Stimulated activated CD4-positive, alpha-beta T cell treated with anti-CD3 and anti-CD28 coated beads, Interleukin-2, amount 100 ng/mL, for 48 hours (primary cell): ENCODE measurements around the gene MYO3B.

Experiments used
- DNase-seq, 2 donors: peaks; one replicate each; pipeline ENCODE4 v3.0.0-alpha.2; 2020

Gene MYO3B, protein sequence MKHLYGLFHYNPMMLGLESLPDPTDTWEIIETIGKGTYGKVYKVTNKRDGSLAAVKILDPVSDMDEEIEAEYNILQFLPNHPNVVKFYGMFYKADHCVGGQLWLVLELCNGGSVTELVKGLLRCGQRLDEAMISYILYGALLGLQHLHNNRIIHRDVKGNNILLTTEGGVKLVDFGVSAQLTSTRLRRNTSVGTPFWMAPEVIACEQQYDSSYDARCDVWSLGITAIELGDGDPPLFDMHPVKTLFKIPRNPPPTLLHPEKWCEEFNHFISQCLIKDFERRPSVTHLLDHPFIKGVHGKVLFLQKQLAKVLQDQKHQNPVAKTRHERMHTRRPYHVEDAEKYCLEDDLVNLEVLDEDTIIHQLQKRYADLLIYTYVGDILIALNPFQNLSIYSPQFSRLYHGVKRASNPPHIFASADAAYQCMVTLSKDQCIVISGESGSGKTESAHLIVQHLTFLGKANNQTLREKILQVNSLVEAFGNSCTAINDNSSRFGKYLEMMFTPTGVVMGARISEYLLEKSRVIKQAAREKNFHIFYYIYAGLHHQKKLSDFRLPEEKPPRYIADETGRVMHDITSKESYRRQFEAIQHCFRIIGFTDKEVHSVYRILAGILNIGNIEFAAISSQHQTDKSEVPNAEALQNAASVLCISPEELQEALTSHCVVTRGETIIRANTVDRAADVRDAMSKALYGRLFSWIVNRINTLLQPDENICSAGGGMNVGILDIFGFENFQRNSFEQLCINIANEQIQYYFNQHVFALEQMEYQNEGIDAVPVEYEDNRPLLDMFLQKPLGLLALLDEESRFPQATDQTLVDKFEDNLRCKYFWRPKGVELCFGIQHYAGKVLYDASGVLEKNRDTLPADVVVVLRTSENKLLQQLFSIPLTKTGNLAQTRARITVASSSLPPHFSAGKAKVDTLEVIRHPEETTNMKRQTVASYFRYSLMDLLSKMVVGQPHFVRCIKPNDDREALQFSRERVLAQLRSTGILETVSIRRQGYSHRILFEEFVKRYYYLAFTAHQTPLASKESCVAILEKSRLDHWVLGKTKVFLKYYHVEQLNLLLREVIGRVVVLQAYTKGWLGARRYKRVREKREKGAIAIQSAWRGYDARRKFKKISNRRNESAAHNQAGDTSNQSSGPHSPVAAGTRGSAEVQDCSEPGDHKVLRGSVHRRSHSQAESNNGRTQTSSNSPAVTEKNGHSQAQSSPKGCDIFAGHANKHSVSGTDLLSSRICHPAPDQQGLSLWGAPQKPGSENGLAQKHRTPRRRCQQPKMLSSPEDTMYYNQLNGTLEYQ (N-terminal part only)

DNA sequence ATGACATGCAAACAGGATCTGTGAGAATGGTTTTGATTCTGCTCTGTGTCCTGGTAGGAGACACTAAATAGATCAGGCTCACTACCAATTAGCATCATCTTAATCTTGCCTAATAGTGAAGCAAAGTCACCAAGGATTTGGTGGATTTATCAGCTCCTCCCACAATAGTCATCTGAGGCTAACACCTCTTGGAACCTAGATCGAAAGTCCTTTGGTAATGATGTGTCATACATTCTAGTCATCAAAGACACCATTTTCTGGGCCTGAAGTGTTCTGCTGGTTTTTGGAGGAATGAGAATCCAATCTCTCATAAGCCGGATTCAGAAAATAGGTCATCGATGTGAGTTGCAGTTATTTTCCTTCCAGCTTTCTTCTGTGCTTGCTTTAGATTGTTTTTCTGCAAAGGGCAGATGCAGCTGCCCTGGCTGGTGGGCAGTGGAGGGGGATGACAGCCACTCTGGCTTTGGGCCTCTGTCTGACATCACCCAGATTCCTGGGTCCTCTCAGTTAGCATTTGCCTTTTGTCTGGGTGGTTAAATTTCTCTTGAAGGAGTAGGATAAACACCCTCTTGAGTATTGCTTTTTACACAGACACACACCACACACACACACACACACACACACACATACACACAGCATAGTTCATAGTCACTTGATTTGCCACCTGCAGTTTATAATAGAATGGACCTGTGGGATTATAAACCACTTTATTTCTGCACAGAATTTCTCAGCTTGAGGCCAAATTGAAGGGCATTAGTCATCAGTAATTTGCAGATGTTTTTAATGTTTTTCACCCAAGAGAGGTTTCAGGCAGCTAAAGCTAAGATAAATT is at the start of gene MYO3B:
Gene MYO3B, plus strand, starts transcription at position 198 of the 832 bp plus-strand sequence. Its CDS starts 141 bp downstream, at position 339.
- no peak for DNase-seq

DNA sequence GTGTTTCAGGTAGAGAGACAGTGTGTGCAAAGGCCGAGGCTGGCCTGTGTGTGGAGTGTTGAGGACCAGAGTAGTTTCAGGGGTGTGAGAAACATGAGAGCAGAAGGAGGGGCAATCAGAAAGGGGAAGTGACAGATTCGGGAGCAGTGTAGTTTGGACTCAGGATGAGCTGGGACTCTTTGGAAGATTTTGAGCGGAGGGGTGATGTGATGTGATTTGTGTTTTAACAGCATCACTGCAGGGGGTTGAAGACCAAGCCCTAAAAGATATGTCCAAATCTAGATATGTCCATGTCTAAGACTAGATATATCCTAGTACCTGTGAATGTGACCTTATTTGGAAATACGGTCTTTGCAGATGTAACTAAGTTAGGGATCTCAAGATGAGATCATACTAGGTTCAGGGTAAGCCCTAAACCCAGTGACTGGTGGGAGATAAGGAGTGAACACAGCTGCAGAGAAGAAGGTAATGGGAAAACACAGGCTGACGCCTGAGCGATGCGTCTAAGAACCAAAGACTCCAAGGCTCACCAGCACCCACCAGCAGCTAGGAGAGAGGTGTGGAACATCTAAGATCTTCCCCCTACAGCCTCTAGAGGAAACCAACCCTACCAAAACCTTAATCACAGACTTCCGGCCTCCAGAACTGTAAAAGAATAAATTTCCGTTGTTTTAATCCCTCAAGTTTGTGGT is 38.5 kb upstream of the MYO3B start:
- no peak for DNase-seq

GRCh38 chr2:170140561-170140960 is 37.4 kb upstream of the MYO3B start:
- no peak for DNase-seq

GRCh38 chr2:170141865-170142264 is 36.1 kb upstream of the MYO3B start:
- no peak for DNase-seq

GRCh38 chr2:170142502-170142901 is 35.4 kb upstream of the MYO3B start:
- no peak for DNase-seq

GRCh38 chr2:170143045-170143717 is 34.8 kb upstream of the MYO3B start:
- no peak for DNase-seq

- DNase-seq, result no peak
These were observed 33.2 kb upstream of the MYO3B start for GRCh38 chr2:170144761-170145160.

DNA sequence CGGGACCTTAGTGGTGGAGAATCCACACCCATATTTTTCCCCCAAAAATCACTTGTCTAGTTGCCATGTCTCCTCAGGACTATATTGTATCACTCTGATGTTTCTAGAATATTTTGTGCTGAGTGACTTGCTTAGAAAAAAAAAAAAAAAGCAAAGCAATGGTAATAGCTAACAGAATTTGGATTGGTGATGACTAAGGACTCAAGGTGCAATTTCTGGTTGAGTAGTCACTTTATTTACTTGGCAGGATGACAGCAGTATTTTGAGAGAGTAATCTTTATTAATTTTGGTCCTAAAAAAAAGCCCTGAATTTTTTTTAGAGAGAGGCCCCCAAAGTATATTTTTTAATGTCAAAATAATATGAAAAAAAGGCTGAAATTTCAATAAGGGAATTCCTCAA is 32.8 kb upstream of the MYO3B start:
- DNase-seq, result no peak

DNA sequence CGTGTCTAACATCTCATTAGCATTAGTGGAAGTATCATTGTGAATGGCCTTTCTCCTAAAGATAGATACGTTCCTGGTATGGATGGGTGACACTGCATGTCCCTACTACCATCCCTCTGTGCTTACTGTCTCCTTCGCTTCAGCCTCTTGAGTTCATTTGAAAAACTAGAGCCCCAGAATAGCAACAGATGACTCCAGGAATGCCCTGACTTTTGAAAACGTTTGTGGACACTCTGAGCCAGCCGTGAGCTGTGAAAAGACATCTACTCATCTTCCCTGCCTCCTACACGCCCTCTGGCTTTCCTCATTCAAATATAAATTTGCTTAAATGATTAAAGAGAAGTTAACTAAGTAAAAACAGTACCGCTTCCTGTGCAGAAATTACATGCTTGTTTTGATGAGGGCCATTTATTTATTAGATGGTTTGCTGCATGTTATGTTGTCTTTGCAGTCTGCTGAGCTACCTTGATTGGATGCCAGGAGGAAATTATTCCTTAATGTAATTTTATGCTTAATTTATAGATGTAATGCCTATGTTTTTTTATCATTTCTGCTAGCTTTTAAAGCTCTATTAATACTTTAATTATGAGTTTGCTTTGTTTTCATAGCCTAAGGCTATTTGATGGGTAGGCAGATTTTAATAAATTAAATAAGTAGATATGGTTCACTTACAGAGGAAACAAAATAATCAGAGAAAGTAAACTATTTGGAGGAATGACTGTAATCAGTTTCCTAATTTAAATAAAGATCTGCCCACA is 32.1 kb upstream of the MYO3B start:
- no peak for DNase-seq

GRCh38 chr2:170146784-170147183 is 31.2 kb upstream of the MYO3B start:
- no peak for DNase-seq

GRCh38 chr2:170147576-170147975 is 30.4 kb upstream of the MYO3B start:
- no peak for DNase-seq

GRCh38 chr2:170148161-170148560 is 29.8 kb upstream of the MYO3B start:
- DNase-seq, result no peak

DNA sequence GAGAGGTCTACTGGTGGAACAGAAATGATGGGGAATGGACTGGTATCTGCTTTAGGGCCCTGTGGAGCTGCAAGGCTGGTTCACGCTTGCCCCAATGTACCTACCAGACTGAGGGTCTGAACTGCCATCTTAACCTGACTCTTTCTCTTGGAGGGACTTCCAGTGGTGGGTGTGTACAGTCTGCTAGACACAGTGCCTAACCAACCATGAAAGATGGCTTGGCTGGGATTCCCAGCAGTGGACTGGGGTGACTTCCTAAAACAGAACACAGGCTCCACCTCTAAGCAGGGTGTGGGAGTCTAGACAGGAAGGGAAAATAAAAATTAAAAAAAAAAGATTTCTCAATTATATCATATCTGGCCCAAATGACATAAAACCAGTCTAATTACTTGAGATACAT is 25.5 kb upstream of the MYO3B start:
- DNase-seq, result no peak

DNA sequence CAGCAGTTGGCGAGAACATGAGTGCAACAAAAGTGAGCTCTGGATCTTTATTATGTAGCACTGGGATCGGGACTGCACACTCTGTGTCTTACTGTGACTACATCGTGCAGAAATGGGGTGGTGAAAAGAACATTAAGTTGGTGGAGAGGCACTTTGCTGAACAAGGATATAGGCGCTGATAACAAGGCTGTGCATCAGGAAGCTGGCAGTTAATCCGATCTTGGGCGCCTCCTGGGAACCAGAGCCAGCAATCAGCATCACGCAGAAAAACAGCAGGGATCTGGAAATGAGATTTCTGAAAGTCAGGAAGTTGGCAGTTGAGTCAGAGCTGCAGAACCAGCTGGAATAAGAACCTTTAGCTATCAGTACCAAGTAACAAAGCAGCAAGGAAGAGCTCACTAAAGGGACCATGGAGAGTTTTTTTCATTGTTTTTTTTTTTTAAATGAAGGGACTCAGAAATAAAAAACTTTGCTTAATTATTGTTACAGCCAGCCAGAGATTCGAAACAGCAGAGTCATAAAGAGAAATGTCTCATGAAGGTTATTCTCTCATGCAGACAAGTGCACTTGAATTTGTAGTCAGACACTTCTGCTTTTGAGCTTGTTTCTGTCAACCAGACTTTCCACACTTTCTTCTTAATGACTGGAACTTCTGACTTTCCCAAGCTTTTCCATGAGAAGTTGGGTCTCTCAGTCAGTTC is 22.8 kb upstream of the MYO3B start:
- DNase-seq, result no peak

DNA sequence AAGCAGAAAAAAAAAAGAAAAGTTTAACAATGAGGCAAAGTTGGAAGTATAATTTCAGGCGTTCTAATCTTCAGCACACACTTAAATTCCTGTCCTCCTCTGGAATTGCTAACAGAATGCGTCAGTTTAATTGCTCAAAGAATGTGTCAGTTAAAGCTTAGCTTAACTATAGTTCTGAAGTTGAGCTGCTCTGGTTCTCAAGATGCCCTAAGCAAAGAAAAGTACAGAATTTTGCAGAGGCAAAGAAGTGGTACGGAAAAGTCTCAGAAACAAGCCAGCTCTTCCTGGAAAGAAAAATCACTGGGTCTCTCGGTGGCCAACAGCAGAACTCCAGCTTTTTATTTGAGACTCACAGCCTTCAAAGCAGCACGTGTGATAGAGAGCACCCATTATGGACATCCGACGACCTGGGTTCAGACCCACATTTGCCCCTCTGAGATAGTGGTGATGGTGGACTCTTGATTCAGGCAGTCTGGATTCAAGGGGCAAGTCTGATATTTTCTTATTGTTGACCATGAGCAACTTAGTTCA is 22.2 kb upstream of the MYO3B start:
- no peak for DNase-seq

DNA sequence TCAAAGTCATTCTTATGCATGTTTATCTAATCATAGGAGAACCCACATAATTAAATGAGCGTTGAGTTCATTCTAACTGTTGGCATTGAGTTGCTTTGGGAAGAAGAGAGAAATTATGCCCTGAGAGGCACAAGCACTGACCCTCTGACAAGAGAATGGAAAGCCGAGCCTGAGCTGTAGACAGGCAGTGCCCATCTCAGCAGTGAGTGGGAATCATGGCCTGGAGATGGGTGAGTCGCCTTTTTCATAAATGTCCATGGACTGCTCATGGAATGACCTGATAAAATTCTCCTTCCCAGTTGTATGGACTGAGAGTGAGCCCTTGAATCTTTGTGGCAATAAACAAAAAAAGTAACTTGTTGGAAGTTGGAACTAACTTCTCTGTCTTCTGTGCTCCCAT is 21.4 kb upstream of the MYO3B start:
- no peak for DNase-seq

GRCh38 chr2:170157025-170157684 is 20.8 kb upstream of the MYO3B start:
- DNase-seq, result no peak

DNA sequence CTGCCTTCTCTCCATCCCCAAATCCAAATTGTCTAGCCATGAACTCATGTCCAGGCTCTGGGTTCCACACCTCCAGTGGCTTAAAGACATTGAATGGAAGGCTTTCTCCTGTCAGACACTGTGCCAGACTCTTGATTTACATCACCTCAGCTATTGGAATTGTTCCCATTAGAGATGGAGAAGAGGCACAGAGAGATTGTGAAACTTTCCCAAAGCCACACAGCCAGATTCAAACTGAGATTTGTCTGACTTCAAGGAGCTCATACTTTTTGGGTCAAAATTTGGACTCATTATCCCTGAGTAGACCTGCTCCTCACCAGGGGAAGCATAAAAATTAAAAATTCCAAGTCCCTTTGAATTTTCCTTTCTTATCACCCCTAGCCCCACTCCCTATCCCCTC is 18.9 kb upstream of the MYO3B start:
- no peak for DNase-seq
